Endothelial cell of umbilical vein (primary cell): Measurements from ENCODE around the gene POSTN. TPM values are rescaled to one million over a fixed set of nuclear protein-coding genes. Genes with fewer than 3 reads are reported as not detected.

ENCODE experiments used
- BruUV-seq: library from RNA; stranded (reverse); fragments of 400-500 nt; replicated peaks from 2 replicates; lab custom pipeline; 2021; lab: Mats Ljungman, UMichigan
- CTCF ChIA-PET: fragments of 300-600, 350-600 bp; sonication (Branson Sonifier 250); formaldehyde crosslinking; loops from one replicate; lab custom pipeline; 2021; ENCODE audit warnings: antibody characterized with exemption, inconsistent platforms; lab: Charles Lee
- POLR2A ChIA-PET: fragments of 300-600, 350-600 bp; sonication (Branson Sonifier 250); formaldehyde crosslinking; loops from one replicate; lab custom pipeline; 2021; ENCODE audit warnings: antibody characterized with exemption, inconsistent platforms; lab: Charles Lee
- DNase-seq: peaks from one replicate; pipeline ENCODE4 v3.0.0-alpha.2; 2011; ENCODE audit warnings: low read depth, low spot score
- FAIRE-seq: peaks from 2 replicates; lab custom pipeline; 2011; peaks lifted over from hg19 to GRCh38; lab: Jason Lieb, UNC
- H2AFZ ChIP-seq: 2 replicates; pipeline ENCODE4 v1.6.0; 2012; ENCODE audit warnings: low read depth, low read length, control low read depth, inconsistent platforms
- H3K27ac ChIP-seq: 2 replicates; pipeline ENCODE4 v1.5.1; 2011; ENCODE audit warnings: low read depth, mild to moderate bottlenecking, control low read depth, low read length, moderate library complexity; ENCODE audit not compliant: insufficient read depth
- H3K27me3 ChIP-seq, 2 experiments: 2 replicates each; pipeline versions ENCODE4 v1.6.0 to v1.6.1; 2011; ENCODE audit warnings: low read length in 2 of 2, mixed read lengths in 1 of 2; ENCODE audit not compliant: control insufficient read depth in 2 of 2, insufficient read depth in 2 of 2
- H3K36me3 ChIP-seq, 2 experiments: 2 replicates in 1 of 2; 3 replicates in 1 of 2; pipeline ENCODE4 v1.5.1; 2011; ENCODE audit warnings: low read length in 2 of 2, mild to moderate bottlenecking in 1 of 2, moderate library complexity in 1 of 2; ENCODE audit not compliant: control insufficient read depth in 2 of 2, insufficient read depth in 2 of 2; ENCODE audit errors: extremely low read depth in 1 of 2
- H3K4me1 ChIP-seq: 3 replicates; pipeline ENCODE4 v1.5.1; 2011; ENCODE audit warnings: mild to moderate bottlenecking, low read length; ENCODE audit not compliant: control insufficient read depth, insufficient read depth; ENCODE audit errors: extremely low read depth
- H3K4me2 ChIP-seq: 2 replicates; pipeline ENCODE4 v1.6.1; 2011; ENCODE audit warnings: low read length, control low read depth, mixed read lengths; ENCODE audit not compliant: insufficient read depth
- H3K4me3 ChIP-seq, 3 experiments: fragments of 200-600 bp in 1 of 3; sonication (generic), shearing (Covaris generic) in 1 of 3; replicated peaks in 1 of 3; 2 replicates each; pipeline ENCODE4 v1.5.1; 2011 to 2016; ENCODE audit warnings: control low read depth in 3 of 3, low read length in 3 of 3, mild to moderate bottlenecking in 2 of 3, inconsistent platforms in 1 of 3, low read depth in 1 of 3, moderate library complexity in 1 of 3; ENCODE audit not compliant: insufficient read depth in 1 of 3
- H3K79me2 ChIP-seq: 2 replicates; pipeline ENCODE4 v1.6.0; 2012; ENCODE audit warnings: low read length, inconsistent platforms; ENCODE audit not compliant: control insufficient read depth, insufficient read depth
- H3K9ac ChIP-seq: replicated peaks from 2 replicates; pipeline ENCODE3; 2011; ENCODE audit warnings: low read length, control low read depth; ENCODE audit not compliant: insufficient read depth; ENCODE audit errors: extremely low read depth
- H3K9me1 ChIP-seq: replicated peaks from 3 replicates; pipeline ENCODE4 v1.6.0; 2011; ENCODE audit warnings: mild to moderate bottlenecking, low read length; ENCODE audit not compliant: control insufficient read depth, insufficient read depth; ENCODE audit errors: extremely low read depth
- H3K9me3 ChIP-seq: replicated peaks from 2 replicates; pipeline ENCODE4 v1.5.1; 2012; ENCODE audit warnings: low read length, inconsistent platforms; ENCODE audit not compliant: control insufficient read depth, insufficient read depth
- H4K20me1 ChIP-seq: replicated peaks from 2 replicates; pipeline ENCODE3; 2011; ENCODE audit warnings: mild to moderate bottlenecking, low read length; ENCODE audit not compliant: control insufficient read depth, insufficient read depth; ENCODE audit errors: extremely low read depth
- CTCF ChIP-seq, 2 donors: IDR thresholded peaks; 1 replicate in 1 of 2; 2 replicates in 1 of 2; pipeline ENCODE4 v1.5.1; 2011; ENCODE audit warnings: low read length in 2 of 2, mild to moderate bottlenecking in 2 of 2, moderate library complexity in 2 of 2, control low read depth in 1 of 2, inconsistent platforms in 1 of 2, low read depth in 1 of 2; ENCODE audit not compliant: insufficient read depth in 1 of 2; ENCODE audit errors: extremely low read depth in 1 of 2
- EZH2 ChIP-seq: IDR thresholded peaks from 2 replicates; pipeline ENCODE4 v1.6.1; 2012; ENCODE audit warnings: borderline replicate concordance, low read depth, mild to moderate bottlenecking, moderate library complexity, low read length, inconsistent platforms; ENCODE audit not compliant: severe bottlenecking
- FOS ChIP-seq: IDR thresholded peaks from 2 replicates; pipeline ENCODE4 v1.6.1; 2011; ENCODE audit warnings: mild to moderate bottlenecking, low read length, moderate library complexity, borderline replicate concordance; ENCODE audit not compliant: insufficient read depth
- GATA2 ChIP-seq: IDR thresholded peaks from 2 replicates; pipeline ENCODE4 v1.7.0; 2011; ENCODE audit warnings: low read depth, mild to moderate bottlenecking, moderate library complexity, mixed read lengths, low read length; ENCODE audit not compliant: insufficient read length, insufficient read depth
- JUN ChIP-seq: IDR thresholded peaks from 2 replicates; pipeline ENCODE4 v1.6.1; 2011; ENCODE audit warnings: borderline replicate concordance, low read depth; ENCODE audit not compliant: insufficient read length, insufficient read depth
- MAX ChIP-seq: IDR thresholded peaks from 2 replicates; pipeline ENCODE4 v1.6.1; 2011; ENCODE audit not compliant: insufficient read depth, insufficient read length
- MYC ChIP-seq: IDR thresholded peaks from one replicate; pipeline ENCODE4 v1.6.1; 2011; ENCODE audit warnings: mild to moderate bottlenecking, low read depth, low read length
- POLR2A ChIP-seq: IDR thresholded peaks from 2 replicates; pipeline ENCODE4 v1.6.1; 2012; ENCODE audit warnings: low read depth, mild to moderate bottlenecking, control low read depth, low read length
- POLR2AphosphoS5 ChIP-seq: IDR thresholded peaks from 2 replicates; pipeline ENCODE4 v1.6.1; 2012; ENCODE audit warnings: low read depth, mild to moderate bottlenecking, control low read depth, low read length, moderate library complexity; ENCODE audit not compliant: insufficient read depth
- dilution Hi-C: fragments of 300-500 bp; cut with MboI; formaldehyde crosslinking; loops from one replicate; pipeline ENCODE4 v1.15.0; 2019; ENCODE audit warnings: low sequenced_read_pairs; ENCODE audit not compliant: extremely low pct_ligation_motif_present
- intact Hi-C: fragments of 100-400 bp; cut with micrococcal nuclease; formaldehyde crosslinking; loops from one replicate; pipeline ENCODE4 v1.10.0; 2022
- polyA plus RNA-seq, 4 experiments: library from polyadenylated mRNA; depleted of rRNA in 3 of 4; stranded (reverse) in 3 of 4; unstranded in 1 of 4; fragments of >200 nt; gene quantifications; 2 replicates each; pipeline versions ENCODE4 v1.2.1 to v1.2.3, GENCODE V29; 2011 to 2012; ENCODE audit warnings: missing spikeins in 1 of 4
- total RNA-seq: library from RNA; stranded (reverse); gene quantifications from 2 replicates; pipeline ENCODE4 v1.2.3, GENCODE V29; 2021

Gene POSTN
- total and polyA plus RNA-seq, 2 donors (not counting 3 experiments of a cell fraction or from before 2014, with no cell fraction given), result 0.29 to 0.41 TPM

GRCh38 chr13:37526710-37527473 is 71.7 kb downstream of the POSTN start:
- no peaks in the 10 kb centered on the region for H3K9me3 ChIP-seq
- no peak overlapping the region for H3K4me3 ChIP-seq
- no peaks in the 10 kb centered on the region for H3K4me1 ChIP-seq
- H3K4me2 ChIP-seq, result no peak overlapping the region
- no peaks in the 10 kb centered on the region for H3K9me1 ChIP-seq
- H3K79me2 ChIP-seq, result no peaks in the 10 kb centered on the region
- no peak overlapping the region for H2AFZ ChIP-seq
- no peaks in the 10 kb centered on the region for H4K20me1 ChIP-seq
- no peak for TF ChIP-seq EZH2
- TF ChIP-seq MYC, result no peak
- TF ChIP-seq FOS, result no peak
- TF ChIP-seq JUN, result no peak
- no peak for TF ChIP-seq POLR2AphosphoS5
- TF ChIP-seq CTCF (IDR thresholded peaks at IDR 0.05; ENCODE audit: extremely low read depth in 1 of 2, insufficient read depth in 1 of 2, low read depth in 1 of 2, low read length in 2 of 2), result no peak
- TF ChIP-seq POLR2A, result no peak
- no peak for TF ChIP-seq MAX
- TF ChIP-seq GATA2, result no peak
- intact Hi-C loops (no loop called here), dilution Hi-C loops (no loop called here)
- no peak overlapping the region for H3K9ac ChIP-seq
- FAIRE-seq (no peak), DNase-seq (no peak)
- no peaks in the 10 kb centered on the region for H3K27me3 ChIP-seq
- H3K27ac ChIP-seq, result no peak overlapping the region
- CTCF ChIA-PET, result interaction anchor here (0.9 to 2.0 kb wide), 2 partner anchors 11 to 76 kb away, joined by 3 to 4 read pairs; no protein-coding TSS in a partner anchor
- POLR2A ChIA-PET, result no interaction called here
- BruUV-seq, result no TSS peak
- H3K36me3 ChIP-seq, result no peaks in the 10 kb centered on the region
